Keratinocyte (primary cell): ENCODE results near the gene TRAPPC10. TPM values are rescaled to one million over a fixed set of nuclear protein-coding genes. Genes with fewer than 3 reads are reported as not detected.

Source experiments
- DNase-seq: peaks from one replicate; pipeline ENCODE4 v3.0.0-alpha.2; 2011; ENCODE audit warnings: low read depth, missing footprints, low spot score
- FAIRE-seq: peaks from 2 replicates; lab custom pipeline; 2011; peaks lifted over from hg19 to GRCh38; lab: Jason Lieb, UNC
- H2AFZ ChIP-seq: 2 replicates; pipeline ENCODE4 v1.6.0; 2012; ENCODE audit warnings: low read length, control low read depth, inconsistent platforms; ENCODE audit not compliant: control insufficient read depth
- H3K27ac ChIP-seq: 2 replicates; pipeline ENCODE4 v1.5.1; 2011; ENCODE audit warnings: low read length; ENCODE audit not compliant: control insufficient read depth, insufficient read depth
- H3K27me3 ChIP-seq: 3 replicates; pipeline ENCODE4 v1.6.0; 2011; ENCODE audit warnings: low read length; ENCODE audit not compliant: control insufficient read depth, insufficient read depth; ENCODE audit errors: extremely low read depth
- H3K36me3 ChIP-seq, 2 experiments: 2 replicates in 1 of 2; 3 replicates in 1 of 2; pipeline ENCODE4 v1.5.1; 2011; ENCODE audit warnings: low read length in 2 of 2, mild to moderate bottlenecking in 1 of 2; ENCODE audit not compliant: control insufficient read depth in 2 of 2, insufficient read depth in 2 of 2; ENCODE audit errors: extremely low read depth in 1 of 2
- H3K4me1 ChIP-seq: 3 replicates; pipeline ENCODE4 v1.5.1; 2011; ENCODE audit warnings: low read length; ENCODE audit not compliant: control insufficient read depth, insufficient read depth; ENCODE audit errors: extremely low read depth
- H3K4me2 ChIP-seq: 3 replicates; pipeline ENCODE4 v1.6.0; 2011; ENCODE audit warnings: low read depth, low read length; ENCODE audit not compliant: control insufficient read depth, insufficient read depth; ENCODE audit errors: extremely low read depth
- H3K4me3 ChIP-seq, 3 experiments: fragments of 200-600 bp in 1 of 3; sonication (generic) in 1 of 3; 2 replicates in 2 of 3; 3 replicates in 1 of 3; pipeline ENCODE4 v1.5.1; 2011 to 2016; ENCODE audit warnings: low read length in 3 of 3, mild to moderate bottlenecking in 3 of 3, control low read depth in 2 of 3, inconsistent platforms in 1 of 3, low read depth in 1 of 3, mixed read lengths in 1 of 3, mixed run types in 1 of 3, moderate library complexity in 1 of 3; ENCODE audit not compliant: control insufficient read depth in 2 of 3, insufficient read depth in 2 of 3; ENCODE audit errors: extremely low read depth in 1 of 3
- H3K79me2 ChIP-seq: 2 replicates; pipeline ENCODE4 v1.6.0; 2012; ENCODE audit warnings: low read length; ENCODE audit not compliant: control insufficient read depth, insufficient read depth
- H3K9ac ChIP-seq: 3 replicates; pipeline ENCODE4 v1.6.0; 2011; ENCODE audit warnings: low read length; ENCODE audit not compliant: control insufficient read depth, insufficient read depth; ENCODE audit errors: extremely low read depth
- H3K9me1 ChIP-seq: 3 replicates; pipeline ENCODE4 v1.6.0; 2011; ENCODE audit warnings: low read length; ENCODE audit not compliant: control insufficient read depth, insufficient read depth; ENCODE audit errors: extremely low read depth
- H3K9me3 ChIP-seq: 2 replicates; pipeline ENCODE4 v1.5.1; 2012; ENCODE audit warnings: low read depth, low read length; ENCODE audit not compliant: control insufficient read depth
- H4K20me1 ChIP-seq: 3 replicates; pipeline ENCODE4 v1.6.0; 2011; ENCODE audit warnings: low read length; ENCODE audit not compliant: control insufficient read depth, insufficient read depth; ENCODE audit errors: extremely low read depth
- EZH2 ChIP-seq: IDR thresholded peaks from one replicate; pipeline ENCODE4 v1.6.1; 2012; ENCODE audit warnings: inconsistent platforms, mild to moderate bottlenecking, low read length, moderate library complexity
- dilution Hi-C: fragments of 300-500 bp; cut with MboI; formaldehyde crosslinking; loops from one replicate; pipeline ENCODE4 v1.7.0; 2020; ENCODE audit warnings: low sequenced_read_pairs; ENCODE audit not compliant: extremely low pct_ligation_motif_present
- polyA plus RNA-seq, 5 experiments: library from polyadenylated mRNA; depleted of rRNA in 3 of 5; stranded (reverse) in 3 of 5; stranded (forward) in 1 of 5; unstranded in 1 of 5; fragments of >200 nt; gene quantifications; 1 replicate in 1 of 5; 2 replicates in 3 of 5; 3 replicates in 1 of 5; pipeline versions ENCODE4 v1.2.1 to v1.2.3, GENCODE V29; 2011 to 2012; ENCODE audit warnings: missing spikeins in 2 of 5, low read depth in 1 of 5, low replicate concordance in 1 of 5
- TF ChIP-seq, protein P1 (sequence below), 3 experiments: IDR thresholded peaks in 1 of 3; conservative IDR thresholded peaks in 1 of 3; optimal IDR thresholded peaks in 1 of 3; 2 replicates in 2 of 3; 3 replicates in 1 of 3; pipeline versions ENCODE3 to v1.5.1; 2011; ENCODE audit warnings: low read length in 3 of 3, mild to moderate bottlenecking in 3 of 3, moderate library complexity in 2 of 3, control low read depth in 1 of 3, inconsistent platforms in 1 of 3; ENCODE audit not compliant: insufficient read depth in 2 of 3; ENCODE audit errors: extremely low read depth in 1 of 3

The TRAPPC10 gene
- polyA plus RNA-seq, 1 donor (not counting 4 experiments of a cell fraction or from before 2014, with no cell fraction given): 21.6 TPM

- Histone ChIP-seq H3K27me3 (no peaks in the 10 kb centered on the region), H3K4me1 (no peaks in the 10 kb centered on the region), H3K79me2 (no peaks in the 10 kb centered on the region), H3K27ac (no peak overlapping the region), H3K9me1 (no peaks in the 10 kb centered on the region), H3K9me3 (no peaks in the 10 kb centered on the region), H3K4me2 (no peak overlapping the region), H4K20me1 (no peaks in the 10 kb centered on the region), H3K36me3 (peaks cover 6 to 10% of the 10 kb centered on the region in 2 experiments), H2AFZ (no peak overlapping the region), H3K9ac (no peak overlapping the region), H3K4me3 (no peak overlapping the region)
- FAIRE-seq (no peak), DNase-seq (no peak)
- TF ChIP-seq EZH2: no peak
- TF ChIP-seq, protein P1, sequence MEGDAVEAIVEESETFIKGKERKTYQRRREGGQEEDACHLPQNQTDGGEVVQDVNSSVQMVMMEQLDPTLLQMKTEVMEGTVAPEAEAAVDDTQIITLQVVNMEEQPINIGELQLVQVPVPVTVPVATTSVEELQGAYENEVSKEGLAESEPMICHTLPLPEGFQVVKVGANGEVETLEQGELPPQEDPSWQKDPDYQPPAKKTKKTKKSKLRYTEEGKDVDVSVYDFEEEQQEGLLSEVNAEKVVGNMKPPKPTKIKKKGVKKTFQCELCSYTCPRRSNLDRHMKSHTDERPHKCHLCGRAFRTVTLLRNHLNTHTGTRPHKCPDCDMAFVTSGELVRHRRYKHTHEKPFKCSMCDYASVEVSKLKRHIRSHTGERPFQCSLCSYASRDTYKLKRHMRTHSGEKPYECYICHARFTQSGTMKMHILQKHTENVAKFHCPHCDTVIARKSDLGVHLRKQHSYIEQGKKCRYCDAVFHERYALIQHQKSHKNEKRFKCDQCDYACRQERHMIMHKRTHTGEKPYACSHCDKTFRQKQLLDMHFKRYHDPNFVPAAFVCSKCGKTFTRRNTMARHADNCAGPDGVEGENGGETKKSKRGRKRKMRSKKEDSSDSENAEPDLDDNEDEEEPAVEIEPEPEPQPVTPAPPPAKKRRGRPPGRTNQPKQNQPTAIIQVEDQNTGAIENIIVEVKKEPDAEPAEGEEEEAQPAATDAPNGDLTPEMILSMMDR (optimal IDR thresholded peaks at IDR 0.05 in 1 of 3, IDR thresholded peaks at IDR 0.05 in 1 of 3, conservative IDR thresholded peaks at IDR 0.05 in 1 of 3; ENCODE audit: extremely low read depth in 1 of 3, insufficient read depth in 2 of 3, low read length in 3 of 3): no peak
- dilution Hi-C loops: no loop called here
These were observed 43.0 kb upstream of the TRAPPC10 start for GRCh38 chr21:43969115-43969444.

DNA sequence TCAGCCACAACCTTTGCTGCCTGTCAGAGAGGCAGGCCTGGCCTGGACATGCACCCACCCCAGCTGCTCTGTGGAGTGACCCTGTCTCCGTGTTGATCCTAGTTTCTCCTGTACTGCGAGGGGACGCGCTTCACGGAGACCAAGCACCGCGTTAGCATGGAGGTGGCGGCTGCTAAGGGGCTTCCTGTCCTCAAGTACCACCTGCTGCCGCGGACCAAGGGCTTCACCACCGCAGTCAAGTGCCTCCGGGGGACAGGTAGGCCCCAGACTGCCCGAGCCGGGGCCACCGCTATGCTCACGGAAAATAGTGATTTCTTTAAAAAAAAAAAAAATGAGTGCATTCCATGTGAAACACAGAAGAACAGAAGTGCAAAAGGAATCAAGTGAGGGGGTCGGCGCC, 41.6 kb upstream of the TRAPPC10 start:
- Histone ChIP-seq H3K27ac (no peak overlapping the region), H3K4me2 (no peak overlapping the region), H3K79me2 (no peaks in the 10 kb centered on the region), H3K9ac (no peak overlapping the region), H3K9me3 (no peaks in the 10 kb centered on the region), H3K27me3 (no peaks in the 10 kb centered on the region), H4K20me1 (no peaks in the 10 kb centered on the region), H3K36me3 (peaks cover 8 to 10% of the 10 kb centered on the region in 2 experiments), H3K4me1 (no peaks in the 10 kb centered on the region), H2AFZ (no peak overlapping the region), H3K4me3 (no peak overlapping the region), H3K9me1 (no peaks in the 10 kb centered on the region)
- DNase-seq: no peak
- dilution Hi-C loops: no loop called here
- FAIRE-seq: no peak
- no peak for TF ChIP-seq EZH2
- TF ChIP-seq, protein P1 (optimal IDR thresholded peaks at IDR 0.05 in 1 of 3, IDR thresholded peaks at IDR 0.05 in 1 of 3, conservative IDR thresholded peaks at IDR 0.05 in 1 of 3; ENCODE audit: extremely low read depth in 1 of 3, insufficient read depth in 2 of 3, low read length in 3 of 3): no peak
